Mucosa of rectum (tissue), 2 donors: ENCODE data around the gene NEK11.

Source experiments
- H3K27ac ChIP-seq, 2 donors: one replicate each; pipeline ENCODE4 v1.7.0; 2013; ENCODE audit warnings: inconsistent platforms in 2 of 2, low read depth in 2 of 2, low read length in 2 of 2
- H3K27me3 ChIP-seq, 2 donors: one replicate each; pipeline ENCODE4 v1.7.0; 2013; ENCODE audit warnings: low read length in 2 of 2; ENCODE audit not compliant: control insufficient read depth in 2 of 2, insufficient read depth in 2 of 2
- H3K36me3 ChIP-seq, 2 donors: one replicate each; pipeline ENCODE4 v1.7.0; 2013; ENCODE audit warnings: low read length in 2 of 2; ENCODE audit not compliant: control insufficient read depth in 2 of 2, insufficient read depth in 2 of 2
- H3K4me1 ChIP-seq, 2 donors: one replicate each; pipeline ENCODE4 v1.7.0; 2013; ENCODE audit warnings: low read length in 2 of 2, mild to moderate bottlenecking in 1 of 2; ENCODE audit not compliant: control insufficient read depth in 2 of 2, insufficient read depth in 2 of 2
- H3K4me3 ChIP-seq, 2 donors: one replicate each; pipeline ENCODE4 v1.7.0; 2013; ENCODE audit warnings: low read length in 2 of 2
- H3K9ac ChIP-seq, 2 donors: one replicate each; pipeline ENCODE4 v1.7.0; 2013; ENCODE audit warnings: low read length in 2 of 2, low read depth in 1 of 2, mild to moderate bottlenecking in 1 of 2
- H3K9me3 ChIP-seq, 2 donors: one replicate each; pipeline ENCODE4 v1.7.0; 2013; ENCODE audit warnings: low read length in 2 of 2; ENCODE audit not compliant: control insufficient read depth in 2 of 2
- donor health status: healthy.
- donor health status: Normal muscosa, but diverticular disease.

The NEK11 gene

GRCh38 chr3:131110087-131110486 lies 83.4 kb downstream of the NEK11 start:
- Histone ChIP-seq H3K9ac (no peak overlapping the region), H3K36me3 (no peaks in the 10 kb centered on the region), H3K4me3 (no peak overlapping the region), H3K4me1 (no peaks in the 10 kb centered on the region), H3K9me3 (no peaks in the 10 kb centered on the region), H3K27me3 (no peaks in the 10 kb centered on the region), H3K27ac (no peak overlapping the region)

GRCh38 chr3:131114256-131114655 lies 87.6 kb downstream of the NEK11 start:
- H3K27ac ChIP-seq: no peak overlapping the region

GRCh38 chr3:131125684-131126083 lies 99.0 kb downstream of the NEK11 start:
- Histone ChIP-seq H3K4me1 (no peaks in the 10 kb centered on the region), H3K4me3 (no peak overlapping the region), H3K27me3 (no peaks in the 10 kb centered on the region), H3K9me3 (no peaks in the 10 kb centered on the region), H3K9ac (no peak overlapping the region), H3K36me3 (no peaks in the 10 kb centered on the region), H3K27ac (no peak overlapping the region)

More at GRCh38 chr3:131114256-131114655, 87.6 kb downstream of the NEK11 start:
- no peaks in the 10 kb centered on the region for H3K9me3 ChIP-seq
- no peaks in the 10 kb centered on the region for H3K27me3 ChIP-seq
- no peak overlapping the region for H3K9ac ChIP-seq
- no peaks in the 10 kb centered on the region for H3K4me1 ChIP-seq
- no peaks in the 10 kb centered on the region for H3K36me3 ChIP-seq
- no peak overlapping the region for H3K4me3 ChIP-seq

- Histone ChIP-seq H3K9ac (no peak overlapping the region), H3K4me1 (no peaks in the 10 kb centered on the region), H3K27ac (no peak overlapping the region), H3K27me3 (no peaks in the 10 kb centered on the region), H3K36me3 (no peaks in the 10 kb centered on the region), H3K4me3 (no peak overlapping the region), H3K9me3 (no peaks in the 10 kb centered on the region)
These were observed 114.2 kb downstream of the NEK11 start for GRCh38 chr3:131140891-131141290.

- Histone ChIP-seq H3K4me3 (no peak overlapping the region), H3K27ac (no peak overlapping the region), H3K36me3 (no peaks in the 10 kb centered on the region), H3K9ac (no peak overlapping the region), H3K27me3 (no peaks in the 10 kb centered on the region), H3K4me1 (no peaks in the 10 kb centered on the region), H3K9me3 (no peaks in the 10 kb centered on the region)
These were observed 115.1 kb downstream of the NEK11 start for GRCh38 chr3:131141770-131142169.

- Histone ChIP-seq H3K9ac (no peak overlapping the region), H3K9me3 (no peaks in the 10 kb centered on the region), H3K27ac (no peak overlapping the region), H3K27me3 (no peaks in the 10 kb centered on the region), H3K36me3 (no peaks in the 10 kb centered on the region), H3K4me1 (no peaks in the 10 kb centered on the region), H3K4me3 (no peak overlapping the region)
These were observed 115.9 kb downstream of the NEK11 start for GRCh38 chr3:131142580-131142979.

- H3K27me3 ChIP-seq: no peaks in the 10 kb centered on the region
- H3K9me3 ChIP-seq: no peaks in the 10 kb centered on the region
- H3K27ac ChIP-seq: no peak overlapping the region
- H3K4me3 ChIP-seq: no peak overlapping the region
- no peaks in the 10 kb centered on the region for H3K36me3 ChIP-seq
- no peak overlapping the region for H3K9ac ChIP-seq
- no peaks in the 10 kb centered on the region for H3K4me1 ChIP-seq
These were observed 117.1 kb downstream of the NEK11 start for GRCh38 chr3:131143802-131144201.

GRCh38 chr3:131147534-131147933 lies 120.9 kb downstream of the NEK11 start:
- no peaks in the 10 kb centered on the region for H3K27me3 ChIP-seq
- no peaks in the 10 kb centered on the region for H3K36me3 ChIP-seq
- no peak overlapping the region for H3K27ac ChIP-seq
- no peaks in the 10 kb centered on the region for H3K4me1 ChIP-seq
- H3K4me3 ChIP-seq: no peak overlapping the region
- H3K9me3 ChIP-seq: no peaks in the 10 kb centered on the region
- no peak overlapping the region for H3K9ac ChIP-seq

GRCh38 chr3:131158434-131158833 lies 131.8 kb downstream of the NEK11 start:
- H3K4me3 ChIP-seq: no peak overlapping the region
- H3K9ac ChIP-seq: no peak overlapping the region
- no peaks in the 10 kb centered on the region for H3K27me3 ChIP-seq
- H3K36me3 ChIP-seq: no peaks in the 10 kb centered on the region
- no peaks in the 10 kb centered on the region for H3K9me3 ChIP-seq
- no peak overlapping the region for H3K27ac ChIP-seq
- no peaks in the 10 kb centered on the region for H3K4me1 ChIP-seq

- Histone ChIP-seq H3K27ac (no peak overlapping the region), H3K36me3 (no peaks in the 10 kb centered on the region), H3K4me1 (no peaks in the 10 kb centered on the region), H3K9ac (no peak overlapping the region), H3K27me3 (no peaks in the 10 kb centered on the region), H3K4me3 (no peak overlapping the region), H3K9me3 (no peaks in the 10 kb centered on the region)
These were observed 135.8 kb downstream of the NEK11 start for GRCh38 chr3:131162516-131162915.

GRCh38 chr3:131167867-131168266 lies 141.2 kb downstream of the NEK11 start:
- H3K4me1 ChIP-seq: no peaks in the 10 kb centered on the region
- H3K9ac ChIP-seq: no peak overlapping the region
- H3K36me3 ChIP-seq: no peaks in the 10 kb centered on the region
- H3K27ac ChIP-seq: no peak overlapping the region
- H3K4me3 ChIP-seq: no peak overlapping the region
- no peaks in the 10 kb centered on the region for H3K9me3 ChIP-seq
- no peaks in the 10 kb centered on the region for H3K27me3 ChIP-seq
